Small intestine (tissue), 7 donors: Measurements from ENCODE around the gene FGR. TPM values are rescaled to one million over a fixed set of nuclear protein-coding genes. Genes with fewer than 3 reads are reported as not detected.

Source experiments
- DNase-seq, 2 donors: peaks; one replicate each; pipeline versions ENCODE4 v3.0.0 to v3.0.0-alpha.2; 2013
- FAIRE-seq: peaks from 2 replicates; lab custom pipeline; 2012; peaks lifted over from hg19 to GRCh38; lab: Jason Lieb, UNC
- H3K27ac ChIP-seq, 3 donors: one replicate each; pipeline ENCODE4 v1.5.1; 2013; ENCODE audit warnings: low read length in 2 of 3, mild to moderate bottlenecking in 2 of 3, control low read depth in 1 of 3, inconsistent platforms in 1 of 3, low read depth in 1 of 3, moderate library complexity in 1 of 3
- H3K27me3 ChIP-seq, 3 donors: one replicate each; pipeline ENCODE4 v1.6.1; 2013; ENCODE audit warnings: low read length in 3 of 3, inconsistent platforms in 1 of 3; ENCODE audit not compliant: control insufficient read depth in 3 of 3, insufficient read depth in 3 of 3
- H3K36me3 ChIP-seq, 3 donors: one replicate each; pipeline ENCODE4 v1.6.1; 2013; ENCODE audit warnings: low read length in 3 of 3, inconsistent platforms in 1 of 3, low read depth in 1 of 3, mild to moderate bottlenecking in 1 of 3, moderate library complexity in 1 of 3; ENCODE audit not compliant: control insufficient read depth in 3 of 3, insufficient read depth in 2 of 3
- H3K4me1 ChIP-seq, 3 donors: one replicate each; pipeline ENCODE4 v1.6.1; 2013; ENCODE audit warnings: low read length in 2 of 3, inconsistent platforms in 1 of 3, low read depth in 1 of 3, mild to moderate bottlenecking in 1 of 3, moderate library complexity in 1 of 3; ENCODE audit not compliant: control insufficient read depth in 3 of 3, insufficient read depth in 2 of 3
- H3K4me3 ChIP-seq, 3 donors: one replicate each; pipeline ENCODE4 v1.5.1; 2013; ENCODE audit warnings: low read length in 3 of 3, control low read depth in 1 of 3, inconsistent platforms in 1 of 3, low read depth in 1 of 3, mild to moderate bottlenecking in 1 of 3, moderate library complexity in 1 of 3
- H3K9me3 ChIP-seq, 2 donors: one replicate each; pipeline ENCODE4 v1.6.1; 2013; ENCODE audit warnings: low read depth in 1 of 2, low read length in 1 of 2; ENCODE audit not compliant: control insufficient read depth in 2 of 2, insufficient read depth in 1 of 2
- WGBS, 3 donors: extraction: QIAGEN DNeasy Blood & Tissue Kit; methylation state at CpG; one replicate each; pipeline ENCODE4 v1.1.7; 2013; 5-methylcytosine and 5-hydroxymethylcytosine counted together
- polyA plus RNA-seq, 4 donors: library from polyadenylated mRNA; stranded (reverse) in 3 of 4; unstranded in 1 of 4; fragments of 200-250 nt in 3 of 4; fragments of 120-200 nt in 1 of 4; gene quantifications; one replicate each; pipeline versions ENCODE4 v1.2.1 to v1.2.3, GENCODE V29; 2013
- donor health status: healthy with polysubstance abuse.
- donor health status: control.
- donor health status: control.
- donor health status: Bipolar disorder and iron deficiency.
- donor health status: healthy.

Gene FGR
- polyA plus RNA-seq, 4 donors, result 1.6 to 12.6 (median 1.8) TPM

- H3K9me3 ChIP-seq, result no peaks in the 10 kb centered on the region
- FAIRE-seq (no peak), DNase-seq (no peak)
- peak overlapping the region in 1 of 3 donors; percentile 3 for H3K27ac ChIP-seq
- H3K36me3 ChIP-seq, result peaks cover 0 to 72% (median 0%) of the 10 kb centered on the region in 3 donors
- 76 to 90% (median 85%) methylated on average over 6 of the region's 6 CpGs for WGBS, 3 donors
- peaks cover 0 to 27% (median 5%) of the 10 kb centered on the region in 3 donors for H3K4me1 ChIP-seq
- no peaks in the 10 kb centered on the region for H3K27me3 ChIP-seq
- H3K4me3 ChIP-seq, result no peak overlapping the region
Observed at GRCh38 chr1:27589441-27589840, 45.5 kb downstream of the FGR start.

GRCh38 chr1:27588256-27589232 is 46.4 kb downstream of the FGR start:
- 68 to 85% (median 85%) methylated on average over 11 to 12 of the region's 12 CpGs for WGBS, 3 donors
- no peak for FAIRE-seq
- no peak overlapping the region for H3K4me3 ChIP-seq
- peaks cover 0 to 27% (median 5%) of the 10 kb centered on the region in 3 donors for H3K4me1 ChIP-seq
- H3K9me3 ChIP-seq, result no peaks in the 10 kb centered on the region
- H3K36me3 ChIP-seq, result peaks cover 0 to 64% (median 0%) of the 10 kb centered on the region in 3 donors
- DNase-seq, result no peak
- no peaks in the 10 kb centered on the region for H3K27me3 ChIP-seq
- peak overlapping the region in 1 of 3 donors; percentile 3 for H3K27ac ChIP-seq

DNA sequence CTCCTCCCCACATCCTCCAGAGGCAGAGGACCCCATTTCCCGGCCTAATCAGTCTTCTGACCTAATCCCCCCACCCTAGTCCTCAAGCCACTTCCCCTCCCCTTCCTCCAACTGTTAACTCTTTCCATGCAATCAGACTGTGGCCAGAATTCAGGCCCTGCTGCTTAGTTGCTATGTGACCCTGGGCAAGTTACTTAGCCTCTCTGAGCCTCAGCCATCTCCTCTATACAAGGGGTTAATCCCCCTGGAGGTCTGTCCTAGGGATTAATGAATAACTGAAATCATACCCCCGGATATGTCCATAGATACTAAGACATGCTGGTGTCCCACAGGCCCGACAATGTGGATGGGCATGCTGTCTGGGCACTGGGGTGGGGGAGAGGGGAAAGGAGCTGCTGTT is 49.3 kb downstream of the FGR start:
- FAIRE-seq (no peak), DNase-seq (no peak)
- H3K36me3 ChIP-seq, result peaks cover 0 to 48% (median 0%) of the 10 kb centered on the region in 3 donors
- H3K27ac ChIP-seq, result no peak overlapping the region
- no peaks in the 10 kb centered on the region for H3K9me3 ChIP-seq
- no peak overlapping the region for H3K4me3 ChIP-seq
- 63 to 70% (median 68%) methylated on average over 3 of the region's 3 CpGs for WGBS, 3 donors
- H3K27me3 ChIP-seq, result no peaks in the 10 kb centered on the region
- peaks cover 0 to 10% (median 0%) of the 10 kb centered on the region in 3 donors for H3K4me1 ChIP-seq

- H3K36me3 ChIP-seq, result peaks cover 0 to 45% (median 0%) of the 10 kb centered on the region in 3 donors
- H3K27ac ChIP-seq, result no peak overlapping the region
- FAIRE-seq (no peak), DNase-seq (no peak)
- no peaks in the 10 kb centered on the region for H3K9me3 ChIP-seq
- no peaks in the 10 kb centered on the region for H3K27me3 ChIP-seq
- 90 to 93% (median 92%) methylated on average over 3 of the region's 3 CpGs for WGBS, 3 donors
- no peak overlapping the region for H3K4me3 ChIP-seq
- H3K4me1 ChIP-seq, result no peaks in the 10 kb centered on the region
Observed at GRCh38 chr1:27584453-27584852, 50.5 kb downstream of the FGR start.

- Histone ChIP-seq H3K27ac (no peak overlapping the region), H3K27me3 (no peaks in the 10 kb centered on the region), H3K36me3 (peaks cover 0 to 38% (median 0%) of the 10 kb centered on the region in 3 donors), H3K4me3 (no peak overlapping the region), H3K9me3 (no peaks in the 10 kb centered on the region), H3K4me1 (no peaks in the 10 kb centered on the region)
- WGBS, 3 donors, result 61 to 68% (median 63%) methylated on average over 3 of the region's 3 CpGs
- DNase-seq (no peak), FAIRE-seq (no peak)
Observed at GRCh38 chr1:27583479-27583878, 51.5 kb downstream of the FGR start.

DNA sequence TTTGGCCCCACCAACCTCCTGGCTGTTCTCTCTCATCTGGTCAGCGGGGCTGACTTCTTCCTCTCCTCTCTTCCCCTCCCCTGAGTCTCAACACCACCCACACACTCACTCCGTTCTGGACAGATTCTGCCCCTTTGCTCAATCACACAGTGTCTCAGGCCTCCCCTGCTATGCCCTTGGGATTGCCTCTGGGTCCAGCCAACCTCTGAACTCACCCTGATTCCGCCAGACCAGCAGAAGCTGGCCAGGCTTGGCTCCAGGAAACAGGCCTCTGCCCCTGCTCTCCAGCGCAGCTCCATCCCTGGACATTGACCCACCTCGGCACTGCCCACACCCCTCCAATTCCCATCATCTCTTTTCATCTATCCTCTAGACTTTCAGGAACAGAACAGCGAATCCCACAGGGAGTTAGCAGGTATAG is 53.2 kb downstream of the FGR start:
- H3K4me3 ChIP-seq, result no peak overlapping the region
- H3K27ac ChIP-seq, result no peak overlapping the region
- FAIRE-seq, result no peak
- H3K9me3 ChIP-seq, result no peaks in the 10 kb centered on the region
- peaks cover 0 to 5% (median 0%) of the 10 kb centered on the region in 3 donors for H3K4me1 ChIP-seq
- H3K27me3 ChIP-seq, result no peaks in the 10 kb centered on the region
- no peak for DNase-seq
- H3K36me3 ChIP-seq, result peaks cover 0 to 23% (median 0%) of the 10 kb centered on the region in 3 donors
- WGBS, 3 donors, result 76 to 91% (median 90%) methylated on average over 6 of the region's 6 CpGs

DNA sequence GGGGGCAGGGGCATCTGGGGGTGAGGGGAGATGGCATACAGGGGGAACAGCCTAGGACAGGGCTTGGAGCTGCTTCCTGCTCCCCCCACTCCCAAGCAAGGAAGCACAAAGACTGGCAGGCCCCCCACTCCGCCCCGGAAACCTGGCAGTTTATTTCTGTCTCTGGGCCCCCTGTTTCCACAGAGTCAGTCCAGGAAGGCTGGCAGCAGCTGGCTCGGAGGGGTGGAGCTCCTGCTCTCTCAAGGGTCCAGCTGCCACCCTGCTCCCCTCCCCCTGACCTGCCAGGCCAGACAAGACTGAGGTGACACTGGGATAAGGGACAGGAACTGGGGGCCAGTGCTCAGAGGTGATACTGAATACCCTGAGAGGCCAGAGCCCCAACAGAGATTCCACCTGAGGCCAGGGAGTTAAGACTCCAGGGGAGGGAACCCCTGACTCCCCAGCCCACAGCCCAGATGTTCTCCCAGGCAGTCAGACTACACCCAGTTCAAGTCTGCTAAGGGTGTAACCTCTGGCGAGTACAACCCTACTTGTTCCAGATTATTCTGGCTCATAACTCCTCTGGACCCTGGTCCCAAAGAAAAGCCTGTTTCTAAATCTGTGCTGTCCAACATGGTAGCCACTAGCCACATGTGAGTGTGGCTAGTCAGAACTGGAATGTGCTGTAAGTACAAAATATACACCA is 57.3 kb downstream of the FGR start:
- Histone ChIP-seq H3K27ac (peak overlapping the region in 1 of 3 donors; percentile 17), H3K4me3 (no peak overlapping the region), H3K36me3 (peaks cover 0 to 21% (median 0%) of the 10 kb centered on the region in 3 donors), H3K9me3 (no peaks in the 10 kb centered on the region), H3K4me1 (peaks cover 0 to 36% (median 0%) of the 10 kb centered on the region in 3 donors), H3K27me3 (no peaks in the 10 kb centered on the region)
- FAIRE-seq, result no peak
- WGBS, 3 donors, result 67 to 75% (median 73%) methylated on average over 4 of the region's 4 CpGs
- no peak for DNase-seq

- FAIRE-seq (no peak), DNase-seq (no peak)
- Histone ChIP-seq H3K27me3 (no peaks in the 10 kb centered on the region), H3K4me3 (no peak overlapping the region), H3K27ac (no peak overlapping the region), H3K36me3 (peaks cover 0 to 20% (median 0%) of the 10 kb centered on the region in 3 donors), H3K4me1 (peaks cover 0 to 44% (median 0%) of the 10 kb centered on the region in 3 donors), H3K9me3 (no peaks in the 10 kb centered on the region)
- whole genome bisulfite sequencing, 3 donors, result 70 to 76% (median 74%) methylated on average over 7 of the region's 7 CpGs
Observed at GRCh38 chr1:27576806-27577227, 58.2 kb downstream of the FGR start.
